Endothelial cell of umbilical vein (primary cell): ENCODE data around the gene CHIT1. TPM values are rescaled to one million over a fixed set of nuclear protein-coding genes. Genes with fewer than 3 reads are reported as not detected.

Experiments
- BruUV-seq: library from RNA; stranded (reverse); fragments of 400-500 nt; replicated peaks from 2 replicates; lab custom pipeline; 2021; lab: Mats Ljungman, UMichigan
- CTCF ChIA-PET: fragments of 300-600, 350-600 bp; sonication (Branson Sonifier 250); formaldehyde crosslinking; loops from one replicate; lab custom pipeline; 2021; ENCODE audit warnings: antibody characterized with exemption, inconsistent platforms; lab: Charles Lee
- POLR2A ChIA-PET: fragments of 300-600, 350-600 bp; sonication (Branson Sonifier 250); formaldehyde crosslinking; loops from one replicate; lab custom pipeline; 2021; ENCODE audit warnings: antibody characterized with exemption, inconsistent platforms; lab: Charles Lee
- DNase-seq: peaks from one replicate; pipeline ENCODE4 v3.0.0-alpha.2; 2011; ENCODE audit warnings: low read depth, low spot score
- FAIRE-seq: peaks from 2 replicates; lab custom pipeline; 2011; peaks lifted over from hg19 to GRCh38; lab: Jason Lieb, UNC
- H2AFZ ChIP-seq: 2 replicates; pipeline ENCODE4 v1.6.0; 2012; ENCODE audit warnings: low read depth, low read length, control low read depth, inconsistent platforms
- H3K27ac ChIP-seq: 2 replicates; pipeline ENCODE4 v1.5.1; 2011; ENCODE audit warnings: low read depth, mild to moderate bottlenecking, control low read depth, low read length, moderate library complexity; ENCODE audit not compliant: insufficient read depth
- H3K27me3 ChIP-seq, 2 experiments: 2 replicates each; pipeline versions ENCODE4 v1.6.0 to v1.6.1; 2011; ENCODE audit warnings: low read length in 2 of 2, mixed read lengths in 1 of 2; ENCODE audit not compliant: control insufficient read depth in 2 of 2, insufficient read depth in 2 of 2
- H3K36me3 ChIP-seq, 2 experiments: 2 replicates in 1 of 2; 3 replicates in 1 of 2; pipeline ENCODE4 v1.5.1; 2011; ENCODE audit warnings: low read length in 2 of 2, mild to moderate bottlenecking in 1 of 2, moderate library complexity in 1 of 2; ENCODE audit not compliant: control insufficient read depth in 2 of 2, insufficient read depth in 2 of 2; ENCODE audit errors: extremely low read depth in 1 of 2
- H3K4me1 ChIP-seq: 3 replicates; pipeline ENCODE4 v1.5.1; 2011; ENCODE audit warnings: mild to moderate bottlenecking, low read length; ENCODE audit not compliant: control insufficient read depth, insufficient read depth; ENCODE audit errors: extremely low read depth
- H3K4me2 ChIP-seq: 2 replicates; pipeline ENCODE4 v1.6.1; 2011; ENCODE audit warnings: low read length, control low read depth, mixed read lengths; ENCODE audit not compliant: insufficient read depth
- H3K4me3 ChIP-seq, 3 experiments: fragments of 200-600 bp in 1 of 3; sonication (generic), shearing (Covaris generic) in 1 of 3; replicated peaks in 1 of 3; 2 replicates each; pipeline ENCODE4 v1.5.1; 2011 to 2016; ENCODE audit warnings: control low read depth in 3 of 3, low read length in 3 of 3, mild to moderate bottlenecking in 2 of 3, inconsistent platforms in 1 of 3, low read depth in 1 of 3, moderate library complexity in 1 of 3; ENCODE audit not compliant: insufficient read depth in 1 of 3
- H3K79me2 ChIP-seq: 2 replicates; pipeline ENCODE4 v1.6.0; 2012; ENCODE audit warnings: low read length, inconsistent platforms; ENCODE audit not compliant: control insufficient read depth, insufficient read depth
- H3K9ac ChIP-seq: replicated peaks from 2 replicates; pipeline ENCODE3; 2011; ENCODE audit warnings: low read length, control low read depth; ENCODE audit not compliant: insufficient read depth; ENCODE audit errors: extremely low read depth
- H3K9me1 ChIP-seq: replicated peaks from 3 replicates; pipeline ENCODE4 v1.6.0; 2011; ENCODE audit warnings: mild to moderate bottlenecking, low read length; ENCODE audit not compliant: control insufficient read depth, insufficient read depth; ENCODE audit errors: extremely low read depth
- H3K9me3 ChIP-seq: replicated peaks from 2 replicates; pipeline ENCODE4 v1.5.1; 2012; ENCODE audit warnings: low read length, inconsistent platforms; ENCODE audit not compliant: control insufficient read depth, insufficient read depth
- H4K20me1 ChIP-seq: replicated peaks from 2 replicates; pipeline ENCODE3; 2011; ENCODE audit warnings: mild to moderate bottlenecking, low read length; ENCODE audit not compliant: control insufficient read depth, insufficient read depth; ENCODE audit errors: extremely low read depth
- CTCF ChIP-seq, 2 donors: IDR thresholded peaks; 1 replicate in 1 of 2; 2 replicates in 1 of 2; pipeline ENCODE4 v1.5.1; 2011; ENCODE audit warnings: low read length in 2 of 2, mild to moderate bottlenecking in 2 of 2, moderate library complexity in 2 of 2, control low read depth in 1 of 2, inconsistent platforms in 1 of 2, low read depth in 1 of 2; ENCODE audit not compliant: insufficient read depth in 1 of 2; ENCODE audit errors: extremely low read depth in 1 of 2
- EZH2 ChIP-seq: IDR thresholded peaks from 2 replicates; pipeline ENCODE4 v1.6.1; 2012; ENCODE audit warnings: borderline replicate concordance, low read depth, mild to moderate bottlenecking, moderate library complexity, low read length, inconsistent platforms; ENCODE audit not compliant: severe bottlenecking
- FOS ChIP-seq: IDR thresholded peaks from 2 replicates; pipeline ENCODE4 v1.6.1; 2011; ENCODE audit warnings: mild to moderate bottlenecking, low read length, moderate library complexity, borderline replicate concordance; ENCODE audit not compliant: insufficient read depth
- JUN ChIP-seq: IDR thresholded peaks from 2 replicates; pipeline ENCODE4 v1.6.1; 2011; ENCODE audit warnings: borderline replicate concordance, low read depth; ENCODE audit not compliant: insufficient read length, insufficient read depth
- MYC ChIP-seq: IDR thresholded peaks from one replicate; pipeline ENCODE4 v1.6.1; 2011; ENCODE audit warnings: mild to moderate bottlenecking, low read depth, low read length
- POLR2A ChIP-seq: IDR thresholded peaks from 2 replicates; pipeline ENCODE4 v1.6.1; 2012; ENCODE audit warnings: low read depth, mild to moderate bottlenecking, control low read depth, low read length
- POLR2AphosphoS5 ChIP-seq: IDR thresholded peaks from 2 replicates; pipeline ENCODE4 v1.6.1; 2012; ENCODE audit warnings: low read depth, mild to moderate bottlenecking, control low read depth, low read length, moderate library complexity; ENCODE audit not compliant: insufficient read depth
- dilution Hi-C: fragments of 300-500 bp; cut with MboI; formaldehyde crosslinking; loops from one replicate; pipeline ENCODE4 v1.15.0; 2019; ENCODE audit warnings: low sequenced_read_pairs; ENCODE audit not compliant: extremely low pct_ligation_motif_present
- intact Hi-C: fragments of 100-400 bp; cut with micrococcal nuclease; formaldehyde crosslinking; loops from one replicate; pipeline ENCODE4 v1.10.0; 2022
- polyA plus RNA-seq, 4 experiments: library from polyadenylated mRNA; depleted of rRNA in 3 of 4; stranded (reverse) in 3 of 4; unstranded in 1 of 4; fragments of >200 nt; gene quantifications; 2 replicates each; pipeline versions ENCODE4 v1.2.1 to v1.2.3, GENCODE V29; 2011 to 2012; ENCODE audit warnings: missing spikeins in 1 of 4
- total RNA-seq: library from RNA; stranded (reverse); gene quantifications from 2 replicates; pipeline ENCODE4 v1.2.3, GENCODE V29; 2021
- TF ChIP-seq, protein P1 (sequence below): IDR thresholded peaks from 2 replicates; pipeline ENCODE4 v1.6.1; 2011; ENCODE audit not compliant: insufficient read depth, insufficient read length

CHIT1 gene
- total and polyA plus RNA-seq, 2 donors (not counting 3 experiments of a cell fraction or from before 2014, with no cell fraction given): not detected

DNA sequence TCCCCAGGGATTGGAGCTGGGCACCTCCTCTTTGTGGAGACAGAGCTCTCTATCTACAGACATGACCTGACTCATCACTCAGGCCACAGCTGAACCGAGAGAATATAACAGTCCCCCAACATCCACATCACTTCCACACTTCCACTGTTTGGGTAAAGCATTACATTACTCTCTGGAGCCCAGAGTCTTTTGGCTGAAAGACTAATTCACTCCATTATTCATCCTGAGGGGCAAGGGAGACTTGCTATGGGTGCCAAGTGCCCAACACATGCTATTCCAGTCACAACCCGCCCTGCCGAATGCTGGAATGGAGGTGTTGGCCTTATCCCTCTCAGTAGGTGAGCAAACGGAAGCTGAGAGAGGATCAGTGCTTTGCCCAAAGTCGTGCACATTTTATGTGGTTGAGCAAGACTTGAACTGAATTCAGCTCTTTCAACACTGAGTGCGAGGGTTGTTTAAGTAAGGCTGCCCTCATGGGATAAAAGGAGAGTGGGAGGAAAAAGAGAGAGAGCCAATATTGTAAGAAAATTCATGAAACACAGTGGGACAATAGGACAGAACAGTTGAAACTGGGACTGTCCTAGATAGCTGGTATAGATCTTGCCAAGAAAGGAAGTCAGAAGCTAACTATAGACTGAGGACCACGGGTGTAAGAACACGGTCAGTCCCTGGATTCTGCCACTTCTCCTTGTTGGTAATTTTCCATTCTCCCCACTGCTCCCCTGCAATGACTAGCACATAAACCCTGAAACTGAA is 29.5 kb downstream of the CHIT1 start:
- ChIA-PET CTCF (interaction anchor here (0.8 to 2.8 kb wide), 6 partner anchors 10 to 160 kb away, joined by 3 to 18 read pairs (median 4); no protein-coding TSS in a partner anchor), POLR2A (no interaction called here)
- Histone ChIP-seq H3K4me3 (no peak overlapping the region), H3K27ac (no peak overlapping the region), H2AFZ (no peak overlapping the region), H3K9me3 (no peaks in the 10 kb centered on the region), H3K9me1 (no peaks in the 10 kb centered on the region), H3K4me1 (no peaks in the 10 kb centered on the region), H3K9ac (no peak overlapping the region), H3K4me2 (no peak overlapping the region), H3K27me3 (peaks cover 7 to 8% of the 10 kb centered on the region in 2 experiments), H4K20me1 (no peaks in the 10 kb centered on the region), H3K79me2 (no peaks in the 10 kb centered on the region), H3K36me3 (no peaks in the 10 kb centered on the region)
- no TSS peak for BruUV-seq
- TF ChIP-seq POLR2AphosphoS5 (no peak), CTCF (IDR thresholded peaks at IDR 0.05; ENCODE audit: extremely low read depth in 1 of 2, insufficient read depth in 1 of 2, low read depth in 1 of 2, low read length in 2 of 2) (no peak), EZH2 (no peak), POLR2A (no peak), FOS (no peak), MYC (no peak), JUN (no peak)
- TF ChIP-seq, protein P1, sequence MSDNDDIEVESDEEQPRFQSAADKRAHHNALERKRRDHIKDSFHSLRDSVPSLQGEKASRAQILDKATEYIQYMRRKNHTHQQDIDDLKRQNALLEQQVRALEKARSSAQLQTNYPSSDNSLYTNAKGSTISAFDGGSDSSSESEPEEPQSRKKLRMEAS: no peak
- DNase-seq: no peak
- dilution Hi-C loops: no loop called here
- intact Hi-C loops: no loop called here
- FAIRE-seq: no peak
